Activated CD8-positive, alpha-beta memory T cell treated with anti-CD3 and anti-CD28 coated beads for 24 hours (primary cell): ENCODE results near the gene SLC18A2.

Experiments
- DNase-seq: peaks from one replicate; pipeline ENCODE4 v3.0.0-alpha.2; 2020

Gene SLC18A2

DNA sequence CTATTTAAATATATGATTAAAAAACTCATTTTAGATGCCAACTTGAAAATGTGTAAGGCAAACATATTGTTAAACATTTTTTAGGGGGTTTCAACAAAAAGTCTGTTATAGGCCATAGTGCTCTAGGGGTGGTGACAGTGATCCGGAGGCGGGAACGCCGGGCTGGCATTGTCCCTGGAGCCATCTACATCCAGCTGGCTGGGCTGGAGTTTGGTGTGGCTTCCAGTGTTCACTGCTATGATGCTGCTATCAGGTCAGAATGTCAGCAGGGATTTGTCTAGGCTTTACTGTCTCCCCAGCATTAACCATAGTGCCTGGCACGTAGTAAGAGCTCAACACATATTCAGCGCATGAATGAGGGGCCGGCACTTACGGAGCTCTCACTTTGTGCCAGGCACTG lies 1.9 kb upstream of the SLC18A2 start:
- no peak for DNase-seq

DNA sequence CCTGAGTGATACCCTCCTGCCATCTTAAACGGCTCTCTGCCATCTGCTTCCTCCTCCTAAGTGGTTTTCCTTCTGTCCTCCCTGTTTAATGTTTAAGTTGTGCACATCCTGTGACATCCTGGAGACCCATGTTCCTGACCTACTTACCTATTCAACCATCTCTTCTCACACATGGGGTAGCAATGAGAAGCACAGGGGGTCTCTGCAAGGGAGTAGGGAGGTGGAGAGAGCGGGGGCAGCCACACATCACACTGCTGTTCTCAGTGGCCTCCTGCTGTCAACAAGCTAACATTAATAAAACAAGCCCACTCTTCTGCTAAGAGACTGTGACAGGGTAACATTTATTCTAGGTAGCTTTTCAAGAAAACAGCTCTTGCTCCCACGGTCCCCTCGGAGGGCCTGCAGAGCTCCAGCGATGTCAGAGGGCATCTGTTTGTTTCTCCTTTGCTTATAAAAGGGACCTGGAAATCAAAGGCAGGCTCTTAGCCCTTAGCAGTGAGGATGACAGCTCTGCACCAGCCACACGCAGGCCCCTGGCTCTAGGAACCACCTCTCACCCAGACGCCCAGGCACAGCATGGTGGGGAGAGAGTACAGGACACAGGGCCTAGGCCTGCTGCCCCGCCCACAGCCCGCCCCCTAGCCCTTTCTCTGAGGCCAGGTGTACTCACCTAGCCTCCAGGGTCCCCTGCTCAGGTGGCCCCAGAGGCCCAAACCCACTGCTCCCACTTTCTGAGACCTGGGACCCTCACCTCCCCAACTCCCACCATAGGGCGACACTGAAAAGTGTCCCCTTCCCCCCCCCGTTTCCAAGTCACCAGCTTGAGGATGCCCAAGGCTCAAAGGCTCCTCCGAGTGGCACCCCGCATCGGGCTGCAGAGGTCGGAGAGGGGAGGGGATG lies 943 bp upstream of the SLC18A2 start:
- DNase-seq: no peak

DNA sequence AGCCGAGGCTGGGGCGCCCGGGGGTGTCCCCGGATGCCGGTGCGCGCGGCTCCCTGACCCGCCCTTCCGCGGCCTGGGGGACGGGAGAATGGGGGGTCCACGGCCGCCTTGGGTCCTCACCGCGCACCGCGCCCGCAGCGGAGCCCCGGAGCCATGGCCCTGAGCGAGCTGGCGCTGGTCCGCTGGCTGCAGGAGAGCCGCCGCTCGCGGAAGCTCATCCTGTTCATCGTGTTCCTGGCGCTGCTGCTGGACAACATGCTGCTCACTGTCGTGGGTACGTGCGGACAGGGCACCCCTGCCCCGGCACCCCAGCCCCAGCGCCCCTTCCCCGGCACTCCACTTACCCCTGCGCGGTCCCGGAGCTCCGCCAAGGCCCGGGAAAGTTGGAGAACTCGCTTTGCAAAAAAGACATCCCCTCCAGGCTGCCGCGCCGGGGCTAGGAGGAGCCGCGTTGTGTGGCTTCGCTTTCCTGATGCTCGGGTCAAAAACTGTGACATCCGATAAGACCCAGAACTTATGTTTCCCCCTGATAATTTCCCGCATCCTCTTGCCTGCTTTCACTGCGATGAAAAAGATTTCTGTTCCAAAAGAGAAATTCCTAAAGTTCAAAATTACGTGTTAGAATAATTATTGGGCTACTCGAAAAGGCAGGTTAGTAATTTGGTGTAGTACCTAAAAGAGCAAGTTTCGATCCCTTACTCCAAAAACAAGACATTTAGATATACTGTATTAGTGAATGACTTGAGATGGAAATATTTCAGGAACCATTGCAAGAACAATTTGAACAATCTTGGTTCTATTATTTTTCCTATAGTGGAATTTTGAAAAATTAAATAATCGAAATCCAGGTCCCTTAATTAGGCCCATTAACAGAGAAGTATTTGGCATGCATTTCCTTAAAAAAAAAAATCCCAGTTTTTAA lies 888 bp downstream of the SLC18A2 start:
- DNase-seq: no peak

DNA sequence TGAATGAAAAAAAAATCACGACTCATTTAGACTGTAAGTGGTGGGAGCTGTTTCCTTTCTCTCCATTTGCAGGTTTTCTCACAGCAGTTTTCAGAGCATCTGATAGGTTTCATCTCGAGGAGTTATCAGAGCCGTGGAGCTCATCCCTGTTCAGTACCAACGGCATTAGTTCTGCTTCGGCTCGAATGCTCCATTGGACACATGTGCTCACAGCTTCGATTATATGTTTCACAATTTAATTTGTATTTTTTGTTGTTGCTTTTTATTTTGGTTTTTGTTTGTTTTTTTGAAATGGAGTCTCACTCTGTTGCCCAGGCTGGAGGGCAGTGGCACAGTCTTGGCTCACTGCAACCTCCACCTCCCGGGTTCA lies 1.5 kb downstream of the SLC18A2 start:
- DNase-seq: no peak

DNA sequence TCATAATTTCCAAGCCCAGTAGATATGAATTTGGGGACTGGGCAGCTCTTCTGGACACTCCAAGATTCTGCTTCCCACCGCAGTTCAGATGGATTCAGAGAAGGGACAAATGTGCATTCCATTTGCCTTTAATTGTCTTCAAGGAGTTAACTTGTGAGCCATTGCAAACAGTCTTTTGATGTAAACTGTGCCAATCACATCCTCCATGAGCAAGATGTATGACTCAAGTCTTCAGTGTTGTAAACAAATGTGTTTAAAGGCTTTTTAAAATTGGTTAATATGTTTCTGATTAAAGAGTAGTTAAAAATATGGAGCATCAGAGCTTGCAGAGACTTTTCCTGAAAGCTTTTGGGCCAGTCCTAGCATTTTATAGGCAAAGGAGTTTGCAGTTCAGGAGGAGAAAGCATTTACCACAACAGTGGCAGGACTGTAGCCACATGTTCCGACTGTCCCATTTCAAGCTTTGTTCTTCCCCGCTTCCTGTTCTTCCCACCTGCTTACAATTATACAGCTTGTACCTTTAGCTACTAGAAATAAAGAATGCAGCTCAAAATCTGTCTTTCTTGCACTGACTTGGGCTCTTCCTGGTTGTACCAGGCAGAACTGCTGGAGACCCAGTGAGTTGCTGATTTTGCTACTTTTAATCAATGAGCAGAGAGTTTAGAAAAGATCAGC lies 6.2 kb downstream of the SLC18A2 start:
- no peak for DNase-seq

DNA sequence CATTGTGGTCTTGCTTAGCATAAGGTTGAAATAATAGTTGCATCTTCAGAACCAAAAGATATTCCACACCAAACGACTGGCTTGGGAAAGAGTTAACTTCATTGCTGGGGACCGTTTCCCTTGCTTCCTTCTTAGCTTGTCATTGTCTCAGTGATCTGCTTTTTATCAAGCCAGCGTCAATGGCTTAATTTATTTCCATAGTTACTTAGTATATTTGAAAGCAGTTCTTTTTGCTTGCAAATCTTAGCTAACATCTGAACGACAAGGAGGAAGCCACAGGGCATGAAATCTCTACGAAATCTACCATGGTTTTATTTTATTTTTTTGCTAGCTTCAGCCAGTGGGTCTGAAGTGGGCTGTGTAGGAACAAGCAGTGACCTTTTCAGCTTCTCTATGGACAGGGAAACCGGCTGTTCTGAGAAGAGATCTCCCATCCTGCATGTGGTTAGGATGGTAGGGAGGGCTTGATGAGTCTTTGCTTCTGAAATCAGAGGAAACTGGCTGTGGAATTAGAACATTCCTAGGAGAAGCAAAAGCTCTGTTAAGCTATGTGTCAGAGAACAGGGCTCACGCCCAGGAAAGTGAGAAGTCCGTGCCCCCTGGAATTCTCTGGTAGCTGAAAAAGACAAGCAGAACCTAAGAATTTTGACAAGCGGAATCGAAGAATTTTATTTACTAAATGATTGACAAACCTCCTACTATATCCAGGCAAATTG lies 8.0 kb downstream of the SLC18A2 start:
- no peak for DNase-seq

DNA sequence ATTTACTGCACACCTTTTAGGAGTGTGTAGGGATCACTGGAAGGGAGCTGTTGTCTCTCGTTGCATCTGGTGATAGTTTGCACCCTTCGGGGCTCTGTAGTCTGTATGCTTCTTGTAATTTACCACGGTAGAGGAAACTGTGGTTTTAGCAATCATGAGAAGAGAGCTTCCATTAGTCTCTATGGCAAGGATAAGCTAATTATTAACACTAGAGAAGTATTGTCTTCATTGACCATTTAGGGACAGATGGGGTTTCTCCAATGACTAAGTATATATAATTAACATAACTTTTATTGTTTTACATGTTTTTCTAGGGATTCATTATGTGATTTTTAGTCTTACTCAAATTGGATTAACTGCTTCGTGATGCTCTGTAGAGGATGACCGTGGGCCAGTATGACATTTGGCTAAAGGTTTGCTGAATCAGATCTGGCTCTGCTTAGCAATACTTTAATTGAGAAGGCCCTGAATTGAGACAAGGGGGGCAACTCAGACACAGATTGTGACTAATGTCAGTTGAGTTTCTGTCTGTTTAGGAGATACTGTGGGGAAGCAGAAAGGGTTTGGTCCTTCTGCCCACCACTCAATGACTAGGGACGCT lies 8.7 kb downstream of the SLC18A2 start:
- DNase-seq: no peak

DNA sequence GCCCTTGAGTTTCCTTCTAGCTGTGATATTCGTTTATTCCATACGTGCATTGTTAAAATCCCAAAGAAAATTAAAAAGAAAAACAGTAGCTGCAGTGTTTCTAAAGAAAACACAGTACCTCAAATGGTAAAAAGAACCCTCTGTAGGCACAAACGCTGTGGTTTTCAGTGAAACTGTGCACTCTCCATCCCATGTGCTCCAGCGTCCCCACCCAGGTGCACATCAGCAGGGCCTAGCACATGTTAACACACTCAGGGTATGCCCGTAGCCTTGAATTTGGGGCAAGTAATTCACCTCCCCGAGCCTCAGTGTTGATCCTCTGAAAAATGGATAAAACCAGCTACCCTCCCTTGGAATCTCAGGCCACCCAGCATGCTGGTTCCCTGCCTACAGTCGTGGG lies 9.5 kb downstream of the SLC18A2 start:
- no peak for DNase-seq

DNA sequence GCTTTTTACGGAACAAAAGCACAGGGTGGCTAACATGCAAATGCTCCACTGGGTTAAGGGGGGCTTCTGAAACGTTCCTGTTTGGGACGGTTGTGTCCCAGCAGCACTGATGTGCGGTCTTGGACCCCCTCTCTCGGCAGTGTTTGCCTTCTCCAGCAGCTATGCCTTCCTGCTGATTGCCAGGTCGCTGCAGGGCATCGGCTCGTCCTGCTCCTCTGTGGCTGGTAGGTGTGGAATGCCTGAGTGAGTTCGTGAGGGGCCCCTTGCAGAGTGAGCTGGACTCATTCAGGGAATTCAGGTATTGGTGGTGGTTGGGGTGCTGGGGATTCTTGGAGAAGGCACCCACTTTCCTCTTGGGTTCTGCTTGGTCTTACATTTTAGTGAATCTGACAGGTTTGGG lies 13.0 kb downstream of the SLC18A2 start:
- DNase-seq: no peak

DNA sequence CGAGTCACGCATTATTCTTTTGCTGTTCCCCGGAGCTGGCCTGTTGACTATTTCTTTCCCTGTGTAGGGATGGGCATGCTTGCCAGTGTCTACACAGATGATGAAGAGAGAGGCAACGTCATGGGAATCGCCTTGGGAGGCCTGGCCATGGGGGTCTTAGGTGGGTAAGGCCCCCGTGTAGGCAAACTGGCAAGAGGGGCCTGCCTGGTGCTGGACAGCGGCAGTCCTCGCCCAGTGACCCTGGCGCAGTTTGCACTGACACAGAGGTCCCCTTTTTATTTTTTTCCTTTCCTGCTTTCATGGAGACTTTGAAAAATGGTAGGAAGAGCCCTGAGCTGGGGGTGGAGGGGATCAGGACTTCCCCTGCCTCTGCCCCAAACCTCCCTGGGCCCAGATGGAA lies 13.4 kb downstream of the SLC18A2 start:
- DNase-seq: no peak

DNA sequence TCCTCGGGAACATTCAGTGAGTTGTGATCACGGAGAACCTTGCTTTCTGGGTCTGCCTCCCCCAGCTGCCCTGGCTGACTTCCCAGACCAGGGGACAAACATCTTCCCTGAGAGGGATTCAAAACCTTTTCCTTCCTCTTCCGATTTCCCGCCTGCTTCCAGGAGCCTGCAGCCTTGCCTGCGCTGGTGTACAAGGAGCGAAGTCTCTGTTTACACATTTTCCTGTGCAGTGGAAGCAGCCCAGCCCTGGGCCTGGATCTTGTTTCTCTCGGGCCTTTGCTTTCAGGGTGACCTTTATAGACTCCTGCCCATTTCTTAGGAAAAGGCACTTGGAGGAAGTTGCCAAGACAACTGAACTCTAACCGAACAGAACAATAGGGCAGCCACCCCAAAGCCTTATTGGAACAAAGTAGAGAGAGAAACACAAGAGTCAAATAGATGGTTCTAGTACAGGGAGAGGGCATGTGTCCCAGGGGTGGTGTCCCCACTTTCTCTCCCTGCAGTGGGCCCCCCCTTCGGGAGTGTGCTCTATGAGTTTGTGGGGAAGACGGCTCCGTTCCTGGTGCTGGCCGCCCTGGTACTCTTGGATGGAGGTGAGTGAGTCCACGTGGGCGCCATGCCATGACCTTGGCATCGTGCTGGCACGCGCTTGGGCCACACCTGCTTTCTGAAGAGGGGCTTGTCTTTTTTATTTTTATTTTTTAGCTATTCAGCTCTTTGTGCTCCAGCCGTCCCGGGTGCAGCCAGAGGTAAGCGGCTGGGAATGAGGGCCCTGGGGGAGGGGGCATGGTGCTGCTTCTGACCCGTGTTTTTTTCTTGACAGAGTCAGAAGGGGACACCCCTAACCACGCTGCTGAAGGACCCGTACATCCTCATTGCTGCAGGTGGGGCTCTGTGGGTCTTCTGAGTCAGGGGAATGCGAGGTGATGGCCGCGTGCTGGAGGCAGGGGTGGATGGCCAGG lies 14.1 kb downstream of the SLC18A2 start:
- DNase-seq: peak; percentile 17

DNA sequence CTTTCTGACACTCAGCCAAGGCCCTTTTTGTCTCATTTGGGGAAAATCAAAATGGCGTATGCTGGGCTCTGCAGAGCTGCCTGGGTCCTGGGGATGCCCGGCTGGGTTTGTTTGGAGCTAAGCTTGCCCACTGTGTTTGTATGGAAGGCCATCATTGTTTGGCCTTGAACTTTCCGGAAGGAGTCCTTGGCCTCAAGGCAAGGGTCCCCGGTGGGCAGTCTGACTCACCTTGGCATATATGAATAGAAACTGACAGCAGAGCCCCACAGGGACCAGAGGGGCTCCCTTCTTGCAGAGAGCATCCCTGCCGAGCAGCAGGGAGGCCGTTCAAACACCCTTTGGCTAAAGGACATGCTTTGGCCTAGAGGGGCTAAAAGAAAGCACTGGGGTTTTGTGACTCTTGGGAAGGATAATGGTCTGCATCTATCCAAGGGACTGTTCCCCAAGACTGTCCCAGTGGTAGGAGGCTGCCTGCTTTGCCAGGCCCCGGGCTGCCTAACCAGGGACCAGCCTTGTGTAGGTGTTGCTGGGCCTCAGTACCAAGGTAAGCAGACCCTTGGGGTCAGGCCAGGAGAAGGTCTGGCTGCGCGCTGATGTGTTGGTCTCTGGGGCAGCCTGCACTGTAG lies 15.0 kb downstream of the SLC18A2 start:
- peak; percentile 15 for DNase-seq

DNA sequence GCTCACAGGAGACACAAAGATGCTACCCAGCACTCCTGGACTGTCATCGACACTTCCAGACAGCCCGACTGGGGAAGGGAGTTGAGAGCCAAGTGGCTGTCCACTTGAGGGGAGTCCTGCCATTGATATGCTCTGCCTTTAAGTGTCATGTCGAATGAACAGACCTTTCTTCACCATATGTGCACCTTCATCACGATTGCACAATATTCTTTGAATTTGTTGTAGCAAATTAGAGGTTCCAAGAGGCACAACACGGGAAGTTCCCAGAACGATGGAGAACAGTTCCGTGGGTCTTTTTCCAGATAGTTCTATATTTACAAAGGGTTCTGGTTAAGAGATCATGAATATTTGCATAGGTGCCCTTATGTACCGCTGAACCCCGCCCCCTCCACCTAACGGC lies 16.0 kb downstream of the SLC18A2 start:
- no peak for DNase-seq

DNA sequence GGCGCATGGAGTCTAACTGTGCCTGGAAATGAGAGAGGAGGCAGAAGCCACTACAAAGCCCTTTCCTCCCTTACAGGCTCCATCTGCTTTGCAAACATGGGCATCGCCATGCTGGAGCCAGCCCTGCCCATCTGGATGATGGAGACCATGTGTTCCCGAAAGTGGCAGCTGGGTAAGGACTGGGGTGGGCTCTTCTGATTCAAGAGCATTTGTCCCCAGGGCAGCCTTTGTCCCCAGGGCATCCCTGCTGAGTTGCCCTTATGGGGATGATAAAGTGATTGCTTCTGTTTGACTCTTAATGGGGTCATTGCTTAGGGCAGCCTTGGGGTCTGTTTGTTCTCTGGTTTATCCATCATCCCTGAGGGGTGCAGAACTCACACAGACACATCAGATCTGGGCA lies 16.8 kb downstream of the SLC18A2 start:
- DNase-seq: no peak

DNA sequence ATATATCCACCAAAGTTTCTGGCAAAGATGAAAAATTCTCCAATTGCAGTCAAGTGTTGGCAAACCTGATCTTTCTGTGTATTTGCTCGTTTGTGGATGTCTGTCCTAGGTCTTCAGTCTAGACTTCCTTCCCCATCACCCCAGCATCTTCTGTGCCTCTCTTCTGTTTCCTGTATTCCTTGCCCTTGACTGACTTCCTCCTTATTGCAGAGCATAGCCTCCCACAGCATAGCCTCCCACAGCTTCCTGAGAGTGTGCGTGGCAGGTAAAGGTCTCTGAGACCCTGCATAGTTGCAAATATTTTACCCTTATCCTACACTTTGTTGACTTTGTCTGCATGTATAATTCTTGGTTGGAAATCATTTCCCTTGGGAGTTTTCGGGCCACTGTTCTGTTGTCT lies 18.4 kb downstream of the SLC18A2 start:
- no peak for DNase-seq

DNA sequence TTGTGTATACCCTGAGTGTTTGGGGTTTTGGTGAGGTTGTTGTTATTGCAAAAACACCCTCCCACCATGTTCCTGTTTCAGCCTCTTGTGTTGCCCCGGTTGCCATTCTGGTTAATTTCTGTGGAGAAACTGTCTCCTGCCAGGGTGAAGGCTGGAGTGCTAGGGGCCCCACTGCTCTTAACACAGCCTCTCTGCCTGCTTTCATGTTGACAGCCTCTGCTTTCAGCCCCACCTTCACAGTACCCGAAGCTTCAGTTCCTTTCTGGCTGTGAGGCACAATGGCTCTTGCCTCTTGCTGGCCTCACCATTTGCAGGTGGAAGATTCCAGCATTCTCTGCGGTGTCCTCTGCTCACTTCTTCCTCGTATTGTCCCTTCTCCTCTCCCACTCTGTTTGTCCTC lies 19.2 kb downstream of the SLC18A2 start:
- DNase-seq: no peak

DNA sequence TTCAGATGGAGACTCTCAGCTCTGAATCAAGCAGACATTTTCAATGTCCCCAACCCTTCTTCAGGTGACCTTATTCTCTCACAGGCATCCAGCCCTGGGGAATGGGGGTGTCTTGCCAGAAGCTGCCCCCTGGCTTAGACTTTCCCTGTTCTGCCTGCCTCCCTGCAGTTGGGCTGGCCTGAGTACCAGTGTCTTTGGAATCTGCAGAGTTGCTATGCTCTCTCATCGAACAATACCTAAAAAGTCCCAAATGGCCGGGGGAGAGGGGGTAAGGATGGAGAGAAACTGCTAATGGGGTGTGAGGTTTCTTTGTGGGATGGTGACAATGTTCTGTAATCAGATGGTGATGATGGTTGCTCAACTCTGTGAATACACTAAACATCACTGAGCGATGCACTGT lies 20.6 kb downstream of the SLC18A2 start:
- no peak for DNase-seq

DNA sequence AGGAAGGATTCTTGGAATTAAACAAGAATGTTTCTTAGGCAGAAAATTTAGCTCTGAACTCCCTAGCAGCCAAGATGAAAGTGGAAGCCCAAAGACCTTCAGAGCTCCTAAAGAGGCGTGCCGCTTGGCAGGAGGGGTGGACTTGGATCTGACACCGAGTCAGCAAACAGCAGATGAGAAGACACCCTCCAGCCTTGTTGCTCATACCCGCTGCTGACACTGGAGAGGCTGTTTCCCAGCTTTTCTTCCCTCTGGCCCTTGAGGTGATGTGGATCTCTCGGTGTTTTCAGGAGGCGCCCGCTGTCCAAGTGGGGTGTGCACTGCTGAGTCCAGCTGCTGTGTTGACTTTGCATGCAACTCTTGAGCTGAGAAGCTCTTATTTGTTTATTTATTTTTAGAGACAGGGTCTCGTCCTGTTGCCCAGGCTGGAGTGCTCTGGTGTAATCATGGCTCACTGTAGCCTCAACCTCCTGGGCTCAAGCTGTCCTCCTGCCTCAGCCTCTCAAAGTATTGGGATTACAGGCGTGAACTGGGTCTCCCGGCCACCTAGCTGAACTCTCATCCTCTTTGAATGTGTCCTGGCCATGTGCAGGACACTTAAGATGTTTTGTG lies 21.5 kb downstream of the SLC18A2 start:
- no peak for DNase-seq

DNA sequence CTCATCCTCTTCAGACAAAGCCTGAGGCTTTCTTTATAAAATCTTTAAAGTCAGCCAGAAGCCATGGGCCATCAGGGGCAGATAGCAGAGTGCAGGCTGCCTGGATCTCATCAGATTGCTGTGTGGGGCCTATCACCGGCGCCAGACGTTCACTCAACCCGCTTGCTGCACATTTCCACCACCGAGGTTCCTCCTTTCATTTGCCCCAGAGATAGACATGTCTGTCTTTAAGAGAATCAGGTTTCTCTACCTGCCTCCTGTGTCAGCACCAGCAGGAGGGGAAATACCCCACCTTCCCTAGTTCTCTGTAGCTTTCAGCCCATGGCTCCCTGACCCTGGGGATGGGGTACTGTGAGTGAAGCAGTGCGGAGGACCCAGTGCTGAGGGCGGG lies 22.0 kb downstream of the SLC18A2 start:
- no peak for DNase-seq

DNA sequence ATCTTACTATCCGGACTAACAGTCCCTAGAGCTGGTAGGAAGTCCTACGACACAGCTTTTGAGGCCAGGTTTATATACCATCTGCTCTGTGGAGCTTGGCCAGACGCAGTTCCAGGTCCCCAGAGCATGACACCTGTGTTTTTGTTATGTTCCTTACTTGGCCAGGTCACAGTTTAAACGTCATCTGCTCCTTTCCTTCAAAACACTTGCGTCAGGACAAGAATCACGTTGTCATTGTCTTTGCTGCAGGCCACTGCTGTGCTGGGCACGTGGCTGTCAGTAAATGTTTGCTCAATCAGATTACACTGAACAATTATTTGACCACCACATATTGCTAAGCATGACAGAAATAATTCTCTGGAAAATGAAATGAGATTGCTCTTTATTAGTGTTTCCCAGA lies 23.9 kb downstream of the SLC18A2 start:
- no peak for DNase-seq
